SK-N-MC (cell line): ENCODE data around the gene RNF31.

ENCODE experiments used
- EZH2 ChIP-seq: fragments of 200-600 bp; sonication (generic); IDR thresholded peaks from one replicate; pipeline ENCODE4 v1.6.1; 2017; ENCODE audit warnings: antibody characterized with exemption
- POLR2AphosphoS5 ChIP-seq: IDR thresholded peaks from 2 replicates; pipeline ENCODE4 v1.6.1; 2012; ENCODE audit warnings: mild to moderate bottlenecking, low read depth, low read length, borderline replicate concordance

GRCh38 chr14:24179961-24180796 is 32.9 kb downstream of the RNF31 start:
- TF ChIP-seq EZH2 (no peak), POLR2AphosphoS5 (no peak)
